Activated B cell treated with CpG ODN at 0.5 μM for 24 hours (primary cell): ENCODE measurements around the gene PAM16. TPM values are rescaled to one million over a fixed set of nuclear protein-coding genes. Genes with fewer than 3 reads are reported as not detected.

Experiments
- ATAC-seq: fragments of 200-7000 bp; cut with Tn5 transposase; one replicate; pipeline ENCODE4 v1.10.0; 2021; ENCODE audit warnings: low read depth, mild to moderate bottlenecking, moderate library complexity
- CTCF ChIA-PET: fragments of 350-600 bp; sonication (Branson Sonifier 250); formaldehyde crosslinking; loops from one replicate; lab custom pipeline; 2021; ENCODE audit warnings: antibody characterized with exemption; lab: Charles Lee
- POLR2A ChIA-PET: fragments of 350-600 bp; sonication (Branson Sonifier 250); formaldehyde crosslinking; loops from one replicate; lab custom pipeline; 2021; ENCODE audit warnings: antibody characterized with exemption; lab: Charles Lee
- DNase-seq: peaks from one replicate; pipeline ENCODE4 v3.0.0; 2022
- H3K27ac Mint-ChIP-seq: one replicate; pipeline ENCODE4 v1.8.0; 2020; ENCODE audit warnings: mixed read lengths
- H3K27me3 Mint-ChIP-seq: one replicate; pipeline ENCODE4 v1.8.0; 2021; ENCODE audit warnings: mixed read lengths
- H3K36me3 Mint-ChIP-seq: one replicate; pipeline ENCODE4 v1.8.0; 2021; ENCODE audit warnings: low read depth, mixed read lengths
- H3K4me1 Mint-ChIP-seq: one replicate; pipeline ENCODE4 v1.8.0; 2021; ENCODE audit warnings: mixed read lengths
- H3K4me3 Mint-ChIP-seq: one replicate; pipeline ENCODE4 v1.8.0; 2020; ENCODE audit warnings: mild to moderate bottlenecking, mixed read lengths
- H3K9me3 Mint-ChIP-seq: one replicate; pipeline ENCODE4 v1.8.0; 2020; ENCODE audit warnings: mixed read lengths
- intact Hi-C: fragments of 100-400 bp; cut with micrococcal nuclease; formaldehyde crosslinking; loops from one replicate; pipeline ENCODE4 v1.15.1; 2024
- total RNA-seq: library from RNA; stranded (reverse); gene quantifications from 2 replicates; pipeline ENCODE4 v1.2.3, GENCODE V29; 2022
- TF ChIP-seq, protein P1 (sequence below): fragments of 200-600 bp; IDR thresholded peaks from one replicate; pipeline ENCODE4 v1.8.0; 2022; ENCODE audit warnings: antibody characterized with exemption, mild to moderate bottlenecking

The PAM16 gene
- total RNA-seq, 1 donor from 2014 or later: 58.1 TPM

DNA sequence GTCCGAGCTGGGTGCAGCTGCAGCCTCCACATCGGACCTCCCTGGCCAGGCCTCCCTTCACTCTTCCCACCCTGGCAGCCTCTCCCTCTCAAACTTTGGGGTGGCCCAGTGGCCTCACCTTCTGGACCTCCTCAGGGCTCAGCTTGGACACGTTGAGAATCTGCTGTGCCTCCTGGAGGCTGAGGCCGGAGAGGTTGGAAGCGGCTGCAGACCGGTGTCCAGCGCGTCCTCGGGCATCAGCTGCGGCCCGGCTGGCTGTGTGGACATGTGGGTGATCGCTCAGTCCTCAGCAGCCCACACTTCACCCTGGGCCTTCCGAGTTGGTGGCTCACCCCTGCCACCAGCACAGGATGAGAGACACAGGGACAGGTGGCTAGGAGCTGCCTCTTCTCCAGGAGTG, 9.9 kb downstream of the PAM16 start:
- ChIA-PET CTCF (interaction anchor here (1.2 kb wide), 1 partner anchor 50 kb away, joined by 3 read pairs; no protein-coding TSS in a partner anchor), POLR2A (interaction anchor here (0.6 kb wide), 1 partner anchor 122 kb away, joined by 6 read pairs; no protein-coding TSS in a partner anchor)
- Mint-ChIP-seq H3K4me3 (no peak overlapping the region), H3K27ac (no peak overlapping the region), H3K4me1 (peaks cover 5% of the 10 kb centered on the region), H3K36me3 (peaks cover 15% of the 10 kb centered on the region), H3K27me3 (no peaks in the 10 kb centered on the region), H3K9me3 (no peaks in the 10 kb centered on the region)
- intact Hi-C loops: no loop called here
- TF ChIP-seq, protein P1, sequence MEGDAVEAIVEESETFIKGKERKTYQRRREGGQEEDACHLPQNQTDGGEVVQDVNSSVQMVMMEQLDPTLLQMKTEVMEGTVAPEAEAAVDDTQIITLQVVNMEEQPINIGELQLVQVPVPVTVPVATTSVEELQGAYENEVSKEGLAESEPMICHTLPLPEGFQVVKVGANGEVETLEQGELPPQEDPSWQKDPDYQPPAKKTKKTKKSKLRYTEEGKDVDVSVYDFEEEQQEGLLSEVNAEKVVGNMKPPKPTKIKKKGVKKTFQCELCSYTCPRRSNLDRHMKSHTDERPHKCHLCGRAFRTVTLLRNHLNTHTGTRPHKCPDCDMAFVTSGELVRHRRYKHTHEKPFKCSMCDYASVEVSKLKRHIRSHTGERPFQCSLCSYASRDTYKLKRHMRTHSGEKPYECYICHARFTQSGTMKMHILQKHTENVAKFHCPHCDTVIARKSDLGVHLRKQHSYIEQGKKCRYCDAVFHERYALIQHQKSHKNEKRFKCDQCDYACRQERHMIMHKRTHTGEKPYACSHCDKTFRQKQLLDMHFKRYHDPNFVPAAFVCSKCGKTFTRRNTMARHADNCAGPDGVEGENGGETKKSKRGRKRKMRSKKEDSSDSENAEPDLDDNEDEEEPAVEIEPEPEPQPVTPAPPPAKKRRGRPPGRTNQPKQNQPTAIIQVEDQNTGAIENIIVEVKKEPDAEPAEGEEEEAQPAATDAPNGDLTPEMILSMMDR: no peak
- ATAC-seq (no peak), DNase-seq (no peak)

DNA sequence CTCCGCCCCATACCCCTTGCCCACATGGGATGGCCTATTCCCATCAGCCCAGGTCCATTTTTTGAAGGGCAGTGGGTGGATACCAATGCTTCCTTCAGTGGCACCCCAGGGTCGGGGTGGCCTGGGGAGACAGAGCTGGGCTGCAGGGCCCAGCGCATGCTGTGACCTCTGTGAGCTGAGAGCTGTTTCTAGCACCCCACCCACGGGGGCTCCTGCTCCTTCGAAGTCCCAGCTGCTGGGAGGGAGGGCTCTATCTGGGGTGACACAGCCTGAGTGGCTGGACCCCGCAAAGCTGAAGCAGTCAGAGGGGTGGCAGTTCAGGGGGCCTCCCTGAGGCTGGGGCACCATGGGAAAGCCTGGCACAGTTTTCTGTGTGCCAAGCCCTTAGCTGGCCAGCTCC, 10.7 kb downstream of the PAM16 start:
- CTCF ChIA-PET: interaction anchor here (1.1 kb wide), 1 partner anchor 9 kb away, joined by 4 read pairs; no protein-coding TSS in a partner anchor
- intact Hi-C loops: no loop called here
- POLR2A ChIA-PET: interaction anchor here (0.6 kb wide), 2 partner anchors 122 to 276 kb away, joined by 5 to 6 read pairs; no protein-coding TSS in a partner anchor
- Mint-ChIP-seq H3K9me3 (no peaks in the 10 kb centered on the region), H3K4me1 (peaks cover 4% of the 10 kb centered on the region), H3K27ac (no peak overlapping the region), H3K4me3 (no peak overlapping the region), H3K27me3 (no peaks in the 10 kb centered on the region), H3K36me3 (peaks cover 15% of the 10 kb centered on the region)
- DNase-seq: no peak
- TF ChIP-seq, protein P1: no peak
- no peak for ATAC-seq

DNA sequence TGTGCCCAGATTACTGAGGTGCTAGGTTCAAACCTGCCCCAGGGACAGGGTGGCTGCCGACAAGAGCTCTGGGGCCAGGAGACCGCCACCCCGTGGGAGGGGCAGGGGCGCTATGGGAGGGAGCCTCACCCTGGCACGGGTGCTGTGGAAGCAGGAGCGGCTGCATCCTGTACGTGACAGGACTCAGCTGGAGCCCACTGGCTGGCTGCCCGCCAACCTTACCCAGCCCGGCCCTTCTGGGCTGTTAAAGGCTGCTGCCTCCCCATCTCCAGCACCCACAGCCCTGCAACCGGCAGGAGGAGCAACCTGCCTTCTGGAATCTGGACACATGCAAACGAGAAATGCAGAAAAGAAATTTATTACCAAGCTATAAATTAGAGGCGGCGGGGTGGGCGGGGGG, 11.2 kb downstream of the PAM16 start:
- TF ChIP-seq, protein P1: no peak
- H3K36me3 Mint-ChIP-seq: peaks cover 15% of the 10 kb centered on the region
- intact Hi-C loops: no loop called here
- no peaks in the 10 kb centered on the region for H3K9me3 Mint-ChIP-seq
- no peaks in the 10 kb centered on the region for H3K4me1 Mint-ChIP-seq
- POLR2A ChIA-PET: no interaction called here
- H3K4me3 Mint-ChIP-seq: no peak overlapping the region
- no peak overlapping the region for H3K27ac Mint-ChIP-seq
- CTCF ChIA-PET: interaction anchor here (1.1 to 1.8 kb wide), 2 partner anchors 8 to 10 kb away, joined by 4 read pairs; no protein-coding TSS in a partner anchor
- no peak for ATAC-seq
- DNase-seq: no peak
- H3K27me3 Mint-ChIP-seq: no peaks in the 10 kb centered on the region

DNA sequence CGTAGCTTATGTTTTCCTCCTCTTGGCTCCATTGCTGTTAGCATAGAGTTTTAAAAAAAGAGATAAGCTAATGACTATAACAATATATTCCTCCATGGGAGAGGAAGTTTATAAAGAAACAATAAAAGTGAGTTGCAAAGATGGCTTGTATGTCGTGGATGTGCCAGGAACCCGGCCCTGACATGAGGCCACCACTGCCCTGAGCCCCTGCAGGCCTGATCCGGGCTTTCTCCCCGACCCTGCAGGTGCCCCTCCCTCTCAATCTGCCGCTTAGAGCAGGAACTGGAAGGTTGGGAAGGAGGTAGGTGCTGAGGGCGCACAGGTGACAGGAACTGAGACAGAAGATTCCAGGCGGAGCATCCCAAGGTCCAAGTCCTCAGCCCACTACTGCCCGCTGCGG, 11.7 kb downstream of the PAM16 start:
- intact Hi-C loops: no loop called here
- CTCF ChIA-PET: interaction anchor here (1.8 kb wide), 1 partner anchor 10 kb away, joined by 4 read pairs; no protein-coding TSS in a partner anchor
- Mint-ChIP-seq H3K4me1 (no peaks in the 10 kb centered on the region), H3K27ac (no peak overlapping the region), H3K9me3 (no peaks in the 10 kb centered on the region), H3K27me3 (no peaks in the 10 kb centered on the region), H3K4me3 (no peak overlapping the region), H3K36me3 (peaks cover 13% of the 10 kb centered on the region)
- POLR2A ChIA-PET: no interaction called here
- no peak for ATAC-seq
- DNase-seq: no peak
- TF ChIP-seq, protein P1: no peak

DNA sequence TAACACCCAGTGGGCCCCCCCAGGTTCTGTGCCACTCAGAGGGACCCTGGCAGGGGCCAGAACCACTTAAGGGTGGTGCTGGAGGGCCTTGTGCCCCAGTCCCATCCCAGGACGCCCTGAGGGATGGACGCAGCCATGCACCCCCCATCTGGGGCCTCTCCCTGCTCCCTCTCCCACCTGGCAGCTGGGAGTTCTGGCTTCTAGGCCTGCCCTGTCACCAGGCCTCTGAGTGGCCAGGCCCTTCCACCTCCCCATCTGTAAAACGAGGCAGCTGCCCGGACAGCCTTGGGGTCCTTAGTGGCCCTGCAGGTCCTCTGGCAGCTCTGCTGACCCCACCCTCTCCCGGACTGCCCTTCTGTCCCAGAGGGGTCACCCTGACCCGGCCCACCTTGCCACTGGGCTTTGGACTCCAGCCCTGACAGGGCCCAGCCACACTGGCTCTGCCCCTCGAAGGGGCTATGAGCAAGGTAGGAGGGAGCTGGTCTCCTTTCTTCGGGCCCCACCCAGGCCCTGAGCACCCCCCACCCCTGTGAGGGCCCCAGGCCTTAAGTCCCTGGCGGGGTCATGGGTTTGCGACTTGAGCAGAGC, 12.3 kb downstream of the PAM16 start:
- peaks cover 13% of the 10 kb centered on the region for H3K36me3 Mint-ChIP-seq

More for the DNA sequence above, 12.3 kb downstream of the PAM16 start:
- no peak overlapping the region for H3K27ac Mint-ChIP-seq
- no peaks in the 10 kb centered on the region for H3K27me3 Mint-ChIP-seq
- no peak overlapping the region for H3K4me3 Mint-ChIP-seq
- CTCF ChIA-PET: interaction anchor here (1.8 kb wide), 1 partner anchor 9 kb away, joined by 4 read pairs; no protein-coding TSS in a partner anchor
- ATAC-seq (no peak), DNase-seq (no peak)
- POLR2A ChIA-PET: no interaction called here
- intact Hi-C loops: no loop called here
- no peaks in the 10 kb centered on the region for H3K9me3 Mint-ChIP-seq
- no peaks in the 10 kb centered on the region for H3K4me1 Mint-ChIP-seq
- TF ChIP-seq, protein P1: no peak
